ENCODE measurements around the gene PSKH1. TPM values are rescaled to one million over a fixed set of nuclear protein-coding genes. Genes with fewer than 3 reads are reported as not detected.
A peak's percentile ranks its signal among the peaks of the same experiment; 100 is the strongest.
"Not testable (repeated sequence)": the region's sequence is repeated elsewhere in the genome, so short reads cannot be mapped to it uniquely, and the experiment has no call there.

Gene PSKH1
- total RNA-seq, 1 donor from 2014 or later = 24.7 TPM

DNA sequence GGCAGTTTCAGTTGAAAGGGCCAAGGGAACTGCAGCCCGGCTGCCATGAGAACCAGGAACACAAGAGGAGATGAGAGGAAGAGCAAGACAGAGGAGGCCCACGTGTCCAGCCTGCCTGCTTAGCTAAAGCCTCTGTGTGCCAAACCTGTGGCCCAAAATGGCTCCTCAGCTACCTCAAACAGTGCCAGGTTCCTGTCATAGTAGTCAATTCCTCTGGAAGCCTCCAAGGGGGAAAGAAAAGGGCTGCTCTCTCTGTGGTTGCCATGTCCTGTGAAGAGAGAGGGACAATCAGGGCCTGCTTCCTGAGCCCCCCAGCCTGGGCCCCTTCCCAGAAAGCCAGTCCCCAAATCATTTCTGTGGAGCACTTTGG is 70.2 kb downstream of the PSKH1 start:
- DNase-seq = no peak

DNA sequence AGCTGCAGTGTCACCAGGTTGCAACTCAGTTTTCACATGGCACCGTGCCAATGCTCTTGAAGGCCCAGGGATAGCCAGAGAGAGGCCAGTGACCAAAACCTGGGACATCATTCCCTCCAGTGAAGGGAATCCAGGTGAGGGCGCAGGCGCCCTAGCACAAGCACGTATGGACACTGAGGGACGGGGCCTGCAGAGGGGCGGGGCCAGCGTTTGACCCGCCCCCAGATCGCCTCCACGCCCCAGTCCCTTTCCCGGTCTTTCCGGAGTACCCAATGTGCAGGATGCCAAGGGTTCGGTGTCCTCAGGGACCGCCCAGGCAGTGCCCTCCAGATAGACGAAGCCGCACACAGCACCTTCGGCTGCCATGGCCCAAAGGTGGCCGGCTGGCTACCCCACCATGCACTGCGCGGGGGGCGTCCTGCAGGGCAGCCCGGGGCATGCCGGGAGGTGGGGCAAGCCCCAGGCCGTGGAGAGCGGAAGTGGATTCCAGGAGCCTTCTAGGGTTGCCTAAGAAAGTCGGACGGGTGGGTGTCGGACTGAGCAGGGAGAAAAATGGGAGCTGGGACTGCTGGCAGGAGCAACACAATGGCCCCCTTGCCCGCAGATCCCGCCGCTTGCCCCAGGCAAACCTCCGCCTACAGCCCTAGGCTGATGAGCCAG is 70.7 kb downstream of the PSKH1 start:
- DNase-seq = peak; percentile 31

DNA sequence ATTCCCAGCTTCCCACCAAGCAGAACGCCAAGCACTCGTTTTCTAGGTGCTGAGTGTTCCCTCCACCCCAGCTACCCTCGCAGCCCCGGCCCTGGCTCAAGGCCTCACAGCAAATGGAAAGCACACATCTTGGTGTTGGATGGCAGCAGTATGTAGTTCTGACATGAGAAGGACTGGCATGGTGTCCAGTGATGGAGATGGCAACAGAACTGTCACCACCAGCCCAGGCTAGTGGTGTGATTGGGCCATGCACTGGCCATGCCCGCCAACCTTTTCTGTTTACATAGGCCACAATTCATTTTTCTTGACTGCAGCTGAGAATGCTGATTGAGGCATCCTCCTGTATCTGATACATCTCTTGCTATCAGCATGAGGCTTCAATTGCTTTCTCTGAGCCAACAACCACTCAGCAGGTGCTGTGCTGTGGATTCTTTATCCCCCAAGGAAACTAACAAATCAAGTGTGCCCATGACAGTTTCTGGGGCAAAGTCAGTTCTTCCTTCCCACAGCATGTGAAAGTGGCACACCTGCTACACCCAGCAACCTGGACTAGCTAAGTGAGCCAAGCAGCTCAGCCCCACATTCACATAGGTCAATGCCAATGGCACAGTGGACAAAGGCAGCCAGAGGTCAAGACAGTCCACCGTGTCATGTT is 71.5 kb downstream of the PSKH1 start:
- DNase-seq = no peak

DNA sequence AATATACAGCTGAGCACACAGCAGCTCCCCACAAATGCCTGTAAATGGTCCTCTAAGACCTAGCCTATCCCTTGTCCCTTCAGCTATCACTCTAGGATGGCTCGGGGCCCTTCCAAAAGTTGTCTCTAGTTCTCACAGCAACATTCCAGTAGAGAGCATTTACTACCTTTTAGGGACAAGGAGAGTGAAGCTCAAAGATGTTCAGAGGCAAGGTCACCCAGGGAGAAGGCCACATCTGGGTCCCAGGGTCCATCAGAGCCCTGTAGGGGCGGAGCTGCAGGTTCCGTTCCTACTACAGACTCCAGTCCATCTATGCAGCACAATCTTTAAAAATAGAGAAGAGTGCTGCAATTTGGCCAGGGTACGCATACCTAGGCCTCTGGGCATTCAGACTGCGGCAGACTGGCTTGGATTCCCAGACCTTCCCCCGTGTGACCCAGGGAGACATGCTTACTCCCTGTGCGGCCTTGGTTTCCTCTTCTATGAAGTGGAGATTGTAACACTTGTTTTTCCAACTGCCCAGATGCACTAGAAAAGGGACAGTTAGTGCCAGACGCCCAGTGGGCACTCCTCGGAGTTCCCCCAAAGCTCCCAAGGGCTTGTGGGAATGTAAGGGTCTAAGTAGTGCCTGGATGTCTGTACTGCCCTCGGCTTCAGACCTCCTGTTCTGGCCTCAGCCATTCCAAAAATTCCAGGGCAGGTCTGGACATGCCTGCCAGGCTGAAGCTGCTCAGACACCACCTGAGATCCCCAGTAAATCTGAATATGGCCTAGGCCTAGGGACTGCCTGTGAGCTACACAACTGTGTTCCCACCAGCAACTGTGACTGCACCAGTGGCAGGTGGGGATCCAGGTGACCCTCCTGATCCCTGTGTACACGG is 72.9 kb downstream of the PSKH1 start:
- no peak for DNase-seq

DNA sequence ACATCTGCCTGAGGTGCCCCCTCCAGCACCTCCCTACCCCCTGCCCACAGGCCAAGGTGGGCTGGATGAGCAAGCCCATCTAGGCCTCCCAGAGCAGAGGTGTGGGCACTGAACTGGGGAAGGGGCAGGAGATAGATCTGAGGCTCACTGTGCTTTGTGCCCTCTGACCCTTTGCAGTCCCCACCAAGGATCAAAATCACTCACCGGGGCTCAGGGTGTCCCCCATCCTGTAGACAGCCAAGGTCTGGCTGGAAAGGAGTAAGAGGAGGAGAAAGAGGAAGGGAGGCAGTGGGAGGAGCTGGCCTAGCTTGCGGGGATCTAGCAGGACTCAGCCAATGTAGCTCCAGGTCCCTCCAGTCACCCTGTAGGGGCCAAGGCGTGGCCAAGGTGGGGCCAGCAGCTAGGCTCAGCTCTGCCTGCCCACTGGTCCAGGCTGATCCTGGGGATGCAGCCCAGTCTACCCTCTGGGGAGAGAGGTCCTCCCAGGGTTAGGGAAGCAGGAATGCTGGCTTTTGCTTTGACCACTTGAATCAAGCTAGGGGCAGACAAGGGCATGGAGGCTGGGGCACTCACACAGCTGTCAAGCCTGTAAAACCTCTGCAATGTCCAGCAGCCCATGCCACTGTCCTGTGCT is 73.6 kb downstream of the PSKH1 start:
- no peak for DNase-seq

DNA sequence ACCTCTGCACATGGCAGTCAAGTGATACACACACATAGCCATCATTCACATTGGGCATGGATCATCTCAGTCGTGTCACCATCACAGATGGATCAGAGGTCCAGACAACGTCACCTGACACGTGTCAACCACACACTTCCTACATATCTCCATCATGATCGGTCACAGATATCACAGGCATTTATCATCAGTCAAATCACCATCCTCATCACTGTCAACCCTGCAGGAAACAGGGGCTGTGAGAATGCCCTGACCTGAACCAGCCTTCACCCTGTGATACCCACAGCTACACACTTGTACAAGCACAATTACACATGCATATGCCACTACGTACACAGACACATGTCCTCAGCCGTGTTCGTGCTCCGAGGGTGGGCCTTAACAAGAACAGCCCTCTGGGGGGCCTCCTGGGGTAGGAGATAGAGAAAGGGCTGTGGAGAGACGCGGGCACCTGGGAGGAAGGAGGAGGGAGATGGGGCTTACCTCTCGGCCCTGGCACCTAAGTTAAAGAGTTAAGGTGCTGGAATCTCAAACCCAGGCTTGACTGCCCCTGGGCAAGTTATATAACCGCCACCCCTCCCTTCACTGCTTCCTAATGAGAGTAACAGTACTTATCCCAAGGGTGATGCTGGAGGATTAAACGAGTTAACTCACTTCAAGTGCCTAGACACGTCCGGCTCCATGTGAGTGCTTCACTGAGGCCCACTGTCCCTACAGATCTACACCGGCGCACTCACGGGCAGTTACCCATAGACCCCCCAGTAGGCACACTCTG is 74.3 kb downstream of the PSKH1 start:
- DNase-seq = peak; percentile 49

DNA sequence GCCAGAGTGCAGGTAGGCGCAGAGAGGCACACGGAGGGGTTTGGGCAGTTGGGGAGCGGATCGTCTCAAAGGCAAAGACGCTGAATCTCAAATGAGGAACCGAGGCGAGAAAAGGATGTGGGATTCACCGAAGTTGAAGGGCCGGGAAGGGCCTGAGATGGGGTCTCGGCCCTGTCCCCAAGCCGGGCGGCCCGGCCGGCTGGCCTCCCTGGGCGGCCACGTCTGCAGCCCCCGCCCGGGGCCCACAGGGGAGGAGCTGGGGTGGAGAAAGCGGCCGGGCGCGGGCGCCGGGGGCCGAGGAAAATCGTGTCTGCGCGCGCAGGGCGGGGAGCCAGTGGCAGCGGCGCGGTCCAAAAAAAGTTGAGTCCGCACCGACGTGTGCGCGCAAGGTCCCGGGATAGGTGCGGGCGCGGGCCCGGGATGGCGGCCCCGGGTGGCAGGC is 74.9 kb downstream of the PSKH1 start:
- peak; percentile 48 for DNase-seq

DNA sequence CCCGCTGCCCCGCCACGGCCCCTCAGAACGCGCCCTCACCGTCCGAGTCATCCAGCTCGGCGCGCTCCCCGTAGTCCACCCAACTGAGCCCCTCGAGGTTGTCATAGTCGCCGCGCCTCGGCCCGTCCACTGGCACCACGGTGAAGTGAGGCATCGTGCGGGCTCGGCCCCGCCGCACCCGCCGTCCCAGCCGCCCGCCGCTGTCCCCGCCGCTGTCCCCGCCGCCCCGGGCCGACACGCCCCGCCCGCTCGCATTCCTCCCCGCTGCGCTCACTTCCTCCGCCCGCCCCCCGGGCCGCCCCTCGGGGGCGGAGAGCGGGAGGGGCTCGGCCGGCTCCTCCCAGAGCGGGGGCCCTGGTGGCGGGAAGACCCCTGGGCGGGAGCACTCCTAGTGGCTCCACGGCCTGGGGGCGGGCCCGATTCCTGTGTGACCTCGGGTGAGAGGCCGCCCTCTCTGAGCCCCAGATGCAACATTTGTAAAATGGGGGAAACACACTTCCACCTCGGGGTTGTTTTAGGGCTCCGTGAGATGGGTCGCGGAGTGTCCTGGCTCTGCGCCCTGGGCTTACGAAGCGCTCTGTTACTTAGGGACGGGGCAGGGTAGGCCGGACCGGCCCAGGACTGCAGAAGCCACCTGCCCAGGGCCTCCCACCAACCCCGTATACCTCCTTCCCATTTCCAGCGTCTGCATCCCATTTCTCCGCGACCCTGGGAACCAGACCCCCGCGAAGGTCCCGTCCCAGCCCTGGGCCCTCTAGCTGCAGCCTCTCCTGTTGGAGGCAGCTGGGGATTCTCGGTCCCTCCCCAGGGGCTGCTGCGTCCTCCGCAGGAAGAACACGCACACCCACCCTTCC is 75.6 kb downstream of the PSKH1 start, which contains the start of gene SLC12A4:
TSS of gene SLC12A4 (minus strand) at position 238 of the 854 bp plus-strand sequence. CDS start at position 154, 84 bp downstream.
- DNase-seq = peak; percentile 83

DNA sequence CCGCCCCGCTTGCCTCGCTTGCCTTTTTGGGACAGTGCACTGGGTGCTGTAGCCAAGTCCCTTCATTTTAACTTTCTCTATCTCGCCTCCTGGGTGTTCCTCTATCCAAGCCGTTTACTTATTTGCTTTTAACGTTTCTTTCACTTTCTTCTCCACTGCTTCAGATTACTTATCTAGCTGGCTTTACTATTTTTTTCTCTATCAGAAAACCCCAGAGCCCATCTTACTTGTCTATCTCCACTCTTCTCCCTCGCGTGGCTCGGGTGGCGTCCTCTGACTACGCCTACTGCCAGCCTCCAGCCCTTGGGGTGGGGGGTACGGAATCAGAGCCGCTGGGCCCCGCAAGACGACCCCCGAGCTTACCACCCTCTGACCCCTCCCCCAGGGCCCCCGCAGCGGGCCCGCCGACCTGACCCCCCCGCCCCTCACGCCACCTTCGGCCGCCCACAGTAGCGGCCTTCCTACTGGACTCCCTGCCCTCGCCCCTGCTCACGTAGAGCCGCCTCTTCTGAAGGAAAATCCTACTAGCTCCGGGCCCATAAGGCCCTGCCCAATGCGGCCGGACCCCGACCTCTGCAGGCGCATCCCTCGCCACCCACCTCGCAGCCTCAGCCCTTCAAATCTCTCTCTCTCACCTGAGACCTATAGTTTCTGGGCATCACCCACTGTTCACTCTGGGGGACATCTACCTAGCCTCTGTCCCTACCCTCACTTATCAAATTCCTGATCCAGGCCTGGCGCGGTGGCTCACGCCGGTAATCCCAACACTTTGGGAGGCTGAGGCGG is 76.4 kb downstream of the PSKH1 start:
- no peak for DNase-seq

DNA sequence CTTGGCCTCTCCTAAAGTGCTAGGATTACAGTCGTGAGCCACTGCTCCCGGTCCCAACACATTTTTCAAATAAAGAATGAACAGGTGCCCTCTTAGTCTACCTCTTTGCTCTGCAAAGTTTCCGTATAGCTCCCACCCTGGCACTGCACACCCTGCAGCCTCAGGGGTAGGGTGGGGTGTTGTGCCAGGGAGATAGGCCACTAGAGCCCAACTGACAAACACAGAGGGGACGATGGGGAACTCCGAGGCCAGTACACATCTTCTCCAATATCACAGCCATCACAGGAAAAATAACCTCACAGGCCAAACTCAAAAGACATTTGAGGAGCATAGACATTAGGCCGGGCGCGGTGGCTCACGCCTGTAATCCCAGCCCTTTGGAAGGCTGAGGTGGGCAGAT is 78.1 kb downstream of the PSKH1 start:
- DNase-seq = no peak

DNA sequence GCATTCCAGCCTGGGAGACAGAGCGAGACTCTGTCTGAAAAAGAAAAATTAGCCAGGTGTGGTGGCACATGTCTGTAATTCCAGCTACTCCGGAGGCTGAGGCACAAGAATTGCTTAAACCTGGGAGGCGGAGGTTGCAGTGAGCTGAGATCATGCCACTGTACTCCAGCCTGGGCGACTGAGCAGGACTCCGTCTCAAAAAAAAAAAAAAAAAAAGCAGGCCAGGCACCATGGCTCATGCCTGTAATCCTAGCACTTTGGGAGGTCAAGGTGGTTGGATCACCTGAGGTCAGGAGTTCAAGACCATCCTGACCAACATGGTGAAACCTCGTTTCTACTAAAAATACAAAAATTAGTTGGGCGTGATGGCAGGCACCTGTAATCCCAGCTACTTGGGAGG is 79.2 kb downstream of the PSKH1 start:
- DNase-seq = not testable (repeated sequence)

DNA sequence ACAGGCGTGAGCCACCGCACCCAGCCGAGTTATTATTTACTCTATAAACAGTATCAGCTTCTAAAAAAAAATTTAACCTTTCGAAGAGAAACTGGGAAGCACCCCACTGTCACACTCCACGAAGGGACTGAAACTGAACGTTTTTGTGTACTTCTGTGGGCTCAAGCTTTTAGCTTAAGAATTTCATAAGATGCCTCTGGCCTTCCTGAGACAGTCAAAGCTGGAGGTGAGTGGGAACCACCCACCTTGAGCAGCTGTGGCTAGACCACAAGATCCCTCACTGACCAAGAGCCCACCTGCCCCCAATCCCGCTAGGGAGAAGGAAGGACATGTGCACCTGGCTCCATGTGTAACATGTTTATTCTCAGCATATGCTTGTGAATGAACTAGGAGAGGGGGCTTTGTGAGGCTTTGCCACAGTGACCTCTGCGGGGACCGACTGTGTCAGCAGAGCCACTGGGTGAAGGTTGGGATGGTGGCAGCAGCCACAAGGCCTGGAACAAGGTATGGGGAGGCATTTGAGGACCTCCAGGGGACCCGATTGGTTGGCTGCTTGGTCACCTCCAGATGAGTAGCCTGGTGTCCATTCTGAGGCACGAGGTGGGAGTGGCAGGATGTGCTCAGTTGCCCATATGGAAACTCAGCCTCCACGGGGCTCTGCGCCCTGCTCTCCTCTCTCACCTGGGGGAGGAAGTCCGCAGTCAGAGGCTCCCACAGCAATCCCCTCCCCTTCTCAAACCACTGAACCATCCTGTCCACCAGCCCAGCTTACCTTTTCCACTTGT is 82.5 kb downstream of the PSKH1 start:
- no peak for DNase-seq

DNA sequence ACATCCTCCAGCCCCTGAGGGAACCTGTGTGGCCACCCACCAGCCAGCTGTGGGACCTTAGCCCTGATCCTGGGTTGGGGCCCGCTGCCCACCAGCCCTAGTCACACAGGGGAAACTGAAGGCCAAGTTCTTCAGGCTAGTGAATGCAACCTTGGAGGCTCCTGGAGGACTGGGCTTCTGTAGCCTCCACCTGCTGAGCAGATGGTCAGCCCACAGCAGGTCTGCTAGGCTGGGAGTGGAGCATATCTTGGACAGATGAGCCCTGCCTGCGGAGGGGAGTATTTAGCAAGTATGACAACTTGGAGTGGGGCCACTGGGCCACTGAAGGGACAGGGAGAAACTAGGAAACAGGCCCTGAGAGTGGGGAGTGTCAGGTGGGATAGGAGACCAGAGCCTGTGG is 83.2 kb downstream of the PSKH1 start:
- no peak for DNase-seq

DNA sequence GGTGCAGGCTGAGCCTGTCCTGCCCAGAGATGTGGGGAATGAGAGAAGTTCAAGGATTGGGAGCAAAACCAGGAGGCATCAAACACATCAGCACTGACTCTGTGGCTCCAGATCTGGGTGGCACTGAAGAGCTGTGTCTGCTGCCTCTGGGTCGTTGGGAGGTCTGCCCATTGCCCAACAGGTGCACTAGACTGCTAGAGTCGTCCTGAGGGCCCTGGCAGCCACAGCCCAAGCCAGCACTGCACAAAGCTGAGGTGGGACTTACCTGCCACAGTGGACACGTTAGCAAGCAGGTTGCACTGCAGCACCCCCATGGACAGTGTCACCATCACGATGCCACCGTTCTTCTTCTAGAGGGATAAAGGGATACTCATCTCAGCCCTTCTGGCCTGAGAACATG is 84.0 kb downstream of the PSKH1 start:
- no peak for DNase-seq

DNA sequence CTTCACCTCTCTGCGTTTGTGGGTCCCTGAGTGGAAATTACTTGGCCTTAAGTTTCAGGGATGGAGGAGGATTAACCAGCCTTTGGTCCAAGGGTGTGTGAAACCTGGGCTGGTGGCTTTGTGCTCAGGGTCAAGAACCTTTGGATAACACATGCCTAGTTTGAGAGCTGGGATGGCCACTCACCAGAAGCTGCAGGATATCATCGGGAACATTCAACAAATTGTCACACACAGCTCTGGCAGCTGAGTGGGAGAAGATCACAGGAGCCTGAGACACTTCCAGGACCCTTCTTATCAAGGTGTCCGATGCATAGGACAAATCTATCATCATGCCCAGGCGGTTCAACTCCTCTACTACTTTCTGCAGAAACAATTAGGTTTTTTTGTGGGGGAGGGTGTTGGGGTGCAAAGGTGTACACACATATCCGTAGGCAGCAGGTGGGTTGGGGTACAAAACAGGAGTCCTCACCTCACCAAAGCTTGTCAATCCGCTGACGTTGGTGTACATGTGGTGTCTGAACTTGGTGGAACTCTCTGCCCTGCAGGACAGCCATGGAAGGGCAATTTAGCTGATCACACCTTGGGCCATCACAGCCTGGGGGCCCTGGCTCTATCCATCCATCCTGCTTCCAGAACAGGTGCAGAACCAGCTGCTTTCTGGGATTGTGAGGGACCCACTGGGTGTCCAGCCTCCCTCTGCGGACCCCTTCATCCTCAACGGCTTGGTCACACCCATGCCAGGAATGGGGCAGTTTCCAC is 84.6 kb downstream of the PSKH1 start:
- DNase-seq = no peak
